ENCODE data around the gene TCF4. TPM values are rescaled to one million over a fixed set of nuclear protein-coding genes. Genes with fewer than 3 reads are reported as not detected.

Gene TCF4
- total RNA-seq, 6 experiments from 2014 or later, result 50.4 to 71.1 (median 59.0) TPM

DNA sequence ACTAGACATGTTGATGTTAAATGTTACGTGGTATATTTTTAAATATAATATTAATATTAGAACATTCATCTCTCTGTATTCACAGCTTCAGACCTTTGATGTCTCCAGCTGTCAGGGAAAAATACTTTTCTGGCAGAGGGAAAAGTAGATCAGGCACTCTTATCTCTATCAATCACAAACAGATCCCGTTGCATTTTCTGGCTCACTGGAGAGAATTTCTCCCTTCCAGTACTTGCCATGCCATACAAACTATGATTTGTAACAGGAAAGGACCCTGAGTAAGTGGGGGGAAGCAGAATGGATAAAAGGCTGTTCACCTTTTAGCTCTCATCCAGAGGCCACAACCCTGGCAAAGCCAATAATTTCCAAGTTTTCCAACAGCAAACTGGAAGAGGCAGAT is 158.0 kb downstream of the TCF4 start:
- no peak for TF ChIP-seq CTCF (IDR thresholded peaks at IDR 0.05)
- Mint-ChIP-seq H3K27me3 (ENCODE audit: insufficient read depth) (no peaks in the 10 kb centered on the region; the same call in 1 of the 2 replicates), H3K9me3 (no peaks in the 10 kb centered on the region), H3K4me1 (ENCODE audit: low read depth) (peaks cover 22% of the 10 kb centered on the region), H3K4me3 (no peak overlapping the region), H3K36me3 (ENCODE audit: low read depth) (peaks cover 5% of the 10 kb centered on the region), H3K27ac (no peak overlapping the region)
- DNase-seq, result no peak

DNA sequence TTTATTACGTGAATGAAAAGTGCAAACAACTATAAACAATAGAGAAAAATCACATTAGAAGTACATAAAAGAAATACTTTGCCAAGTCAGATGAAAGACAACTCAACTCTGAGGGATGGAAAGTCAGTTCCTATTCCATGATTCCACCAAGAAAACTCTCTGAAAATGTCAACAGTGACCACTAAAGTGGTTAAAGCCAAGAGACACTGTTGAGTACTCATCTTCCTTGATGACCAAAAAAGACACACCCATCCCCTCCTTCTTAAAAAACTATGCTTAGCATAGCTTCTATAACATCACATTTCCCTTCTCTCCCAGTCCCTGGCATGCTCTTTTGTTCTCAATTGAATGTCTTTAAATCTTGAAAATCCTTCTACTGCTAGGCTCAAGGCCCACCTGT is 160.0 kb downstream of the TCF4 start:
- peaks cover 43% of the 10 kb centered on the region for H3K4me1 Mint-ChIP-seq (ENCODE audit: low read depth)
- H3K9me3 Mint-ChIP-seq, result no peaks in the 10 kb centered on the region
- H3K36me3 Mint-ChIP-seq (ENCODE audit: low read depth), result peaks cover 5% of the 10 kb centered on the region
- TF ChIP-seq CTCF (IDR thresholded peaks at IDR 0.05), result no peak
- H3K27me3 Mint-ChIP-seq (ENCODE audit: insufficient read depth), result no peaks in the 10 kb centered on the region; the same call in 1 of the 2 replicates
- no peak overlapping the region for H3K4me3 Mint-ChIP-seq
- DNase-seq, result no peak
- no peak overlapping the region for H3K27ac Mint-ChIP-seq

- H3K4me3 Mint-ChIP-seq, result no peak overlapping the region
- H3K27me3 Mint-ChIP-seq (ENCODE audit: insufficient read depth), result no peaks in the 10 kb centered on the region; the same call in 1 of the 2 replicates
- H3K9me3 Mint-ChIP-seq, result no peaks in the 10 kb centered on the region
- no peak for DNase-seq
- H3K36me3 Mint-ChIP-seq (ENCODE audit: low read depth), result peaks cover 3% of the 10 kb centered on the region
- peaks cover 58% of the 10 kb centered on the region for H3K4me1 Mint-ChIP-seq (ENCODE audit: low read depth)
- no peak for TF ChIP-seq CTCF (IDR thresholded peaks at IDR 0.05)
- H3K27ac Mint-ChIP-seq, result no peak overlapping the region
These were observed 162.3 kb downstream of the TCF4 start for GRCh38 chr18:55425698-55426097.

- H3K4me3 Mint-ChIP-seq, result peak overlapping the region; percentile 89
These were observed 165.4 kb downstream of the TCF4 start for GRCh38 chr18:55422456-55423180.

DNA sequence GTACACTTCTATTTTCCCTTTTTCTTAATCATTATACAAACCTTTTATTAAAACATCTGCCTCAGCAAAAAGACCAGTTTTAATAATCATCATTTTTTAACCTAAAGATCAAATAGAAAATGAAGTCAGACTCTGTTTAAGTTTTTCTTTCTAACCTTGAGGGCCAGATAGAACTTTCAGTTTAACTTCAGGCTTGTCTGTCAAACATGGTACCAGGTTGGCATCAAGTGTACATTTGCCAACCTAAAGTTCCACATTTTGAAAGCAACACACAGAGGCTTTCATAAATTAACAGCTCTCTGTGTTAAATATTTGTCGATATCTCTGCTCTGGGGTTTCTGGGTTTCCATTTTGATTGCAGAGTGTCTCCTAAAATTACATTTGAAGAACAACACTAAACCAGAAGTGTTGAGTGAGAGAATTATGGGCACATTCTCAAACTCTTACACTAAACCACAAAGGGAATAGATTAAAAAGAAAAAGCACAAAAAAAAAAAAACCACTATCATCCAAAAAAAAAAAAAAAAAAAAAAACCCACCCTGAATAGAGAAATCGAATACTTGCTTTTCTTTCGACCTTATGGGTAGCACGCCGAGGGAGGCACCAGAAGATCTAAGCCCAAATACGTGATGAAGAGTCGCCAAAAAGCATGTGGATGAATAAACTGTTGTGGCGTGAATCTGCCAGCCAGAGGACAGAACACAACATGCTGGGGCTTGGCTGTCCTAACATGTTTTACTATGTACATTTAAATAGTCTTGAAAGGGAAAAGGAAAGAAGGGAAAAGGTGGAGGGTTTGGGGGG is 166.2 kb downstream of the TCF4 start:
- H3K27me3 Mint-ChIP-seq (ENCODE audit: insufficient read depth), result peaks cover 6% of the 10 kb centered on the region; the same call in 1 of the 2 replicates
- H3K9me3 Mint-ChIP-seq, result no peaks in the 10 kb centered on the region
- H3K4me3 Mint-ChIP-seq, result peak overlapping the region; percentile 89
- peak overlapping the region; percentile 93 for H3K27ac Mint-ChIP-seq
- peak; percentile 26 for DNase-seq
- H3K36me3 Mint-ChIP-seq (ENCODE audit: low read depth), result no peaks in the 10 kb centered on the region
- peaks cover 82% of the 10 kb centered on the region for H3K4me1 Mint-ChIP-seq (ENCODE audit: low read depth)
- no peak for TF ChIP-seq CTCF (IDR thresholded peaks at IDR 0.05)

More at GRCh38 chr18:55422456-55423180, 165.4 kb downstream of the TCF4 start:
- H3K4me1 Mint-ChIP-seq (ENCODE audit: low read depth), result peaks cover 78% of the 10 kb centered on the region
- H3K36me3 Mint-ChIP-seq (ENCODE audit: low read depth), result no peaks in the 10 kb centered on the region
- H3K27me3 Mint-ChIP-seq (ENCODE audit: insufficient read depth), result peaks cover 6% of the 10 kb centered on the region; the same call in 1 of the 2 replicates
- DNase-seq, result peak; percentile 54
- H3K27ac Mint-ChIP-seq, result peak overlapping the region; percentile 93
- H3K9me3 Mint-ChIP-seq, result no peaks in the 10 kb centered on the region
- no peak for TF ChIP-seq CTCF (IDR thresholded peaks at IDR 0.05)

Data from HFFc6 (cell line).